ENCODE results near the gene DNAH17.
A peak's percentile ranks its signal among the peaks of the same experiment; 100 is the strongest.

The DNAH17 gene

GRCh38 chr17:78572239-78573205, 4.7 kb downstream of the DNAH17 start:
- no peak for DNase-seq (ENCODE audit: low read depth)

- no peak for DNase-seq (ENCODE audit: low read depth)
Measured at GRCh38 chr17:78571329-78571728, 5.9 kb downstream of the DNAH17 start.

DNA sequence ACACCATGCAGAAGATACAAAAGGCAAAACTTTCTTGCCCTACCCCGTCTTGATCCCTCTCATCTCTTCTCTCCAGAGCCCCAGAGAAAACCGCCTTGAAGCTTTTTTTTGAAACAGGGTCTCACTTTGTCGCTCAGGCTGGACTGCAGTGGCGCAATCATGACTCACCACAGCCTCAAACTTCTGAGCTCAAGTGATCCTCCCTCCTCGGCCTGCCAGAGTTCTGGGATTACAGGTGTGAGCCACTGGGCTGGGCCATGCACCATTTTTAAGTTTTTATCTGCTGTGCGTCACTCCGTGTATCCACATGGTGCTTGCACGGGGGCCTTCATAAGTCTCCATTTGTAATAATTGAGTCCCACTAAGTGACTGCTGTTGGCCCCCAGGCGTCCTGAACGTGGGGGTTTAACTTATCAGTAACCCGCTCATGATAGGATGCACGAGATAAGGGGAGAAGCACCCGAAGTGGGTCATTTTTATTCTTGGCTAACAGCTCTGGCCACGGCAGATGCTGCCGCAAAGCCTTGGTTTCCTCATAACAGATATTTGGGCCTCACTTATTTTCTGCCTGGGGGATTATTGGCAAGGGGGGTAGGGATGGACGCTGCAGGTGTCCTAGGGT, 8.6 kb downstream of the DNAH17 start:
- no peak for DNase-seq (ENCODE audit: low read depth)

GRCh38 chr17:78567991-78568390, 9.2 kb downstream of the DNAH17 start:
- DNase-seq (ENCODE audit: low read depth): no peak

DNA sequence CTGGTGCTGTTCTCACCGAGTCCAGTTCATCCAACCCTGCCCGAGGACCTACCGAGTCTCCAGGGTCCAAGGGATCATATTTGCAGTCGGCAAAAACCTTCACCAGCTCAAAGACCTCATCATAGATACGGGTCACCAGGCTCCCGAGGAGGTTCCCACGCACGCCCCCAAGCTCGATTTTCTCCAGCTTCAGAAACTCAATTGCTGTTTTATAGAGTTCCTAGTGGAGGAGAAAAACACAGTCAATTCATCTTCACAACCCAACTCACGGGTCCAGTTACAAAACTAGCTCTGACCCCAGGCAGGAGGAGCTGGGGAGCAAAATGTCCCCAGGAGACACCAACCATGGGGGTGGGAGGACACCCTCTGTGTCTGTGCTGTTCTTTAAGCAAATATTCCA, 10.2 kb downstream of the DNAH17 start:
- no peak for DNase-seq (ENCODE audit: low read depth)

DNA sequence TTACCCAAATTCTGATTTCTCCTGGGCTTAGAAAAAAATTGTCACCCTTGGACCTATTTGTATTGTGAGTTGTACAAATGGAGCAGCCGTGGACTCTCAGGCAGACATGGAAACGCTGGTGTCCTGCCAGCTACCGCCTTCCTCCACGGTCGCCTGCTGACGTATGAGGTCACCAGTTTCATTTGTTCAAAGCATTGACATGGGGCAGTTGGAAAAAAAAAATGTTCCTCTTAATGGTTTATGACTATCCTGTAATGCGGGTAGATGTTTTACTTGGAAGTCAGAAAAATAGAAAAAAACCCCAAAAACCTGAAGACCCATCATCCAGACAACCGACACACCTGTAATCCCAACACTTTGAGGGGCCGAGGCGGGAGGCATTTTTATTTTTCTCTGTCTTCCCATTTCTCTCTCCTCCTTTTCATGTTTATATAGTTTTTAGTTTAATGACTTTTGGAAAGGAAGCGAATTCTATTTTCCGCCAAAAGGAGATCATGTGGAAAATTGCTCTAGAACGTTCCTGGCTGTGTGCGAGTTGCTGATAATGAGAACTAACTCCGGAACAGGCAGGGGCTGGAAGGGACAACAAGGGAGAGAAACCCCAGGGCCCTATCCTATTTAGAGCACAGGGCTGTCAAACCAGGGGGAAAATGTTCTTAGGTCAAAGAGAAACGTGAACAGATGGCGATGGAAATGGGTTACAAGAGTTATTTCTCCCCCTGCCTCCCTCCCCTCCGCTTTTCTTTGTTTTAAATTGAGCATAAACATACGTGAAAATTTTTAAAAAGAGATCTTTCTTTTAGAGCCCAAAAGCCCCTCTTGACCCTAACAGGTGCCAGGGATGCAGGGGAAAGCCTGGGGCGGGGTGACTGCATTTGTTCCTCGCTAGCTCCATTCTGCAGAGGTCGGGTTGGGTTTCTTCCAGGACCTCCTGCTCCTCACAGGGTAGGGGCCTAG, 13.7 kb downstream of the DNAH17 start:
- no peak for DNase-seq (ENCODE audit: low read depth)

- DNase-seq (ENCODE audit: low read depth): no peak
Measured at GRCh38 chr17:78562734-78563133, 14.5 kb downstream of the DNAH17 start.

GRCh38 chr17:78561166-78561565, 16.0 kb downstream of the DNAH17 start:
- DNase-seq (ENCODE audit: low read depth): no peak

GRCh38 chr17:78560731-78561130, 16.5 kb downstream of the DNAH17 start:
- DNase-seq (ENCODE audit: low read depth): no peak

DNA sequence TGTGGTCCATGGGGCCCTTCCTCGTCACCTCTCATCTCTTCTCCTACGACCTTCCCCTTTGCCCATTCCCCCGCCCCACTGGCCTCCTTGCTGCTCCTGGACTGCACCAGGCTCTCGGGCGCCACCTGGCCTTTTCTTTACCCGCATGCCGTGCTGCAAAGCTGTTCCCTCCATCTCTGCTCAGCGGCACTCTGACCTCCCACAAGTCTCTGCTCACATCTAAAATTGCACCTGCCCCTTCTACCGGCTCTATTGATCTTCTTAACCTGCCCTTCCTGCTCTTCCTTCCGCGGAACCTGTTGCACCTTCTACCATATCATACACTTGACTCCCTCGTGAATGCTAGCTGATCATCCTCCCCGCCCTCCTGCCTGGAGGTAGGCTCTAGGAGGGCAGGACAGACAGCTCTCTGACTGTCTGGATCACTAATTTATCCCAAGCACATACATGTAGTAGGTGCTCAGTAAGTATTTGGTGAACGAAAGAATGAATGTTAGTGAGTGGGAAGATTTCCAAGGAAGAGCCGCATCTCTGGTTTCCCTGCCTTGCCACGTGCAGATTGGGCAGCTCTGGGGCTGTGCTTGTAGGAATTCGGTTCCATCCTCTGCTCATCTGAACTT, 17.3 kb downstream of the DNAH17 start:
- no peak for DNase-seq (ENCODE audit: low read depth)

- DNase-seq (ENCODE audit: low read depth): no peak
Measured at GRCh38 chr17:78558989-78559388, 18.2 kb downstream of the DNAH17 start.

DNA sequence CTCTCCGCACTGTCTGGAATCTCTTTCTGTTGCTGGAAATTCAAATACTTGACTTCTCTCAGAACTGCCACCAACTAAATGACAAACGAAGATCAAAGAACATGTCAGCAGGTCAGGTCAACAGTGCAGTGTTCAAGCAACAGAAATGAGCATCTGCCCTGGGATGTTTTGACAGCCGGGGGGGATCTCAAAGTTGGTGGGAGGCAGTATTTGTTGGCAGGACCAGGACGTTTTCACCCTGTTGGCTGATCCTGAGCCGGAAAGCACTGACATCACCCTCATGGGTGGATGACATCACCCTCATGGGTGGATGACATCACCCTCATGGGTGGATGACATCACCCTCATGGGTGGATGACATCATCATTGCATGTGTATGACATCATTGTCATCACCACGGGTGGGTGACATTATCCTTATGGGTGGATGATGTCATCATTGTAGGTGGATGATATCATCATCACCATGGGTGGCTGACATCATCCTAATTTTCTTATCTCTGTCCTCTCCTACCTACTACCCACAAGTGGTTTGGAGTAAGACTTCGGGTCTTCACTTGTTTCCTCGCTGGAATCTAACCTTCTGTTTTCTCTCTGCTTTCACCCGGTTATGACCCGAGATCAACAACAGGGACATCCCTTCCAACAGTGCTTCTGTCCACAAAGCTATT, 18.9 kb downstream of the DNAH17 start:
- DNase-seq (ENCODE audit: low read depth): no peak

GRCh38 chr17:78557598-78558039, 19.6 kb downstream of the DNAH17 start:
- DNase-seq (ENCODE audit: low read depth): peak; percentile 57

GRCh38 chr17:78556812-78557211, 20.4 kb downstream of the DNAH17 start:
- no peak for DNase-seq (ENCODE audit: low read depth)

DNA sequence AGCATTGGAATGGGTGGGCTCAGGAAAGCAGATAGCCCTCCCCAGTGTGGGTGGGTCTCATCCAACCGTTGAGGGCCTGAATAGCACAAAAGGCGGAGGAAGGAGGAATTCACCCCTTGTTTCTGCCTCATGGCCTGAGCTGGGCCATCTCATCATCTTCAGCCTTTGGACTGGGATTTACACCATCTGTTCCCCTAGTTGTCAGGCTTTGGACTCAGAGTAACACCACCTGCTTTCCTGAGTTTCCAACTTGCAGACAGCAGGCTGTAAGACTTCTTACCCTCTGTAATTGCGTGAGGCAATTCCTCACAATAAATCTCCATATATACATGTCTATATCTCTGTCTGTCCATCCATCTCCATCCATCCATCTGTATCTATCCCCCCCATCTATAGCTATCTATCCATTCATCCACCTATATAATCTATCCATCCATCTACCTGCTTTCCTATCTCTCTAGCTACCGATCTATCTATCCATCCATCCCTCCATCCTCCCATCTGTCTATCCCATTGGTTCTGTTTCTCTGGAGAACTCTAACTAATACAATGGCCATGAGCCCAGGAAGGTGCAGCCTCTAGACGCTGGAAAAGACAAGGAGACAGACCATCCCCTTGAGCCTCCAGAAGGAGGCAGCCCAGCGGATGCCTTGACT, 21.3 kb downstream of the DNAH17 start:
- no peak for DNase-seq (ENCODE audit: low read depth)

- no peak for DNase-seq (ENCODE audit: low read depth)
Measured at GRCh38 chr17:78550464-78550863, 26.7 kb downstream of the DNAH17 start.

DNA sequence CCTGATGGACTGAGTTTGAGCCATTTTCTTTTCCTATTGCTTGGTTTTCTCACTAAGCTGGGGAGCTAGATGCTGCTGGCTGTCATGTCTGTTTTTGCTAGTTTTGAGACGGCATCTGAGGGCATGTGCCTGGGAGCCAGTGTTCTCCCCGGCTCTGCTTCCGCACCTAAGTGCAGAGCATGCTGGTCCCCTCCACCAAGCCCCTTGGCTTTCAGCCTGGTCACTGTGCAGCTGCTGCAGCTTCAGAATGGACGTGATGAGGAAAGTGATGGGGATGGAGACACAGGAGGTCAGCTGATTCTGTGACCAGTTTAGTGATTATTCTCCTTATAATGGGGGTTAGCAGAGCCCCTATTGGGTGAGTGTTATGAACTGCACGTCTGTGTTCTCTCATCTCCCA, 28.5 kb downstream of the DNAH17 start:
- no peak for DNase-seq (ENCODE audit: low read depth)

- no peak for DNase-seq (ENCODE audit: low read depth)
Measured at GRCh38 chr17:78547035-78547434, 30.2 kb downstream of the DNAH17 start.

DNA sequence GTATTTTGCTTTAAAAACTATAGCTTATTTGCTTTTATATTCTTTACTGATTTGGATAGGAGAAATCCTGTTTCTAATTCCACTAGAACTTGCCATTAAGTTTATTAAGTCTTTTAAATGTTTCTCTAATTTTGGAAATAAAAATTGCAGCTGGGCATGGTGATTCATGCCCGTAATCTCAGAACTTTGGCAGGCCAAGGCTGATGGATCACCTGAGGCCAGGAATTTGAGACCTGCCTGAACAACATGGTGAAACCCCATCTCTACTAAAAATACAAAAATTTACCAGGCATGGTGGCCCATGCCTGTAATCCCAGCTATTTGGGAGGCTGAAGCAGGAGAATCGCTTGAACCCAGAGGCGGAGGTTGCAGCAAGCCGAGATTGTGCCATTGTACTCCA, 30.7 kb downstream of the DNAH17 start:
- DNase-seq (ENCODE audit: low read depth): no peak

GRCh38 chr17:78544881-78545755, 32.1 kb downstream of the DNAH17 start:
- no peak for DNase-seq (ENCODE audit: low read depth)
